Hematopoietic multipotent progenitor cell (in vitro differentiated cells): Measurements from ENCODE around the gene GPSM1. TPM values are rescaled to one million over a fixed set of nuclear protein-coding genes. Genes with fewer than 3 reads are reported as not detected.

Experiments used
- DNase-seq, 3 donors: peaks; one replicate each; pipeline ENCODE4 v3.0.0-alpha.2; 2011 to 2015; ENCODE audit warnings: low read depth in 2 of 3, low spot score in 2 of 3
- total RNA-seq: library from RNA; depleted of rRNA; stranded (reverse); fragments of >200 nt; gene quantifications from one replicate; pipeline ENCODE4 v1.2.3, GENCODE V29; 2012

Gene GPSM1
- total RNA-seq, 1 donor, result 85.6 TPM

GRCh38 chr9:136391737-136392537 is 64.6 kb downstream of the GPSM1 start:
- no peak for DNase-seq

- no peak for DNase-seq
These were observed 65.5 kb downstream of the GPSM1 start for GRCh38 chr9:136392538-136393449.

- no peak for DNase-seq
These were observed 66.2 kb downstream of the GPSM1 start for GRCh38 chr9:136393531-136393930.

- DNase-seq, result no peak
These were observed 67.1 kb downstream of the GPSM1 start for GRCh38 chr9:136394312-136395019.

- DNase-seq, result no peak
These were observed 67.6 kb downstream of the GPSM1 start for GRCh38 chr9:136395020-136395340.

GRCh38 chr9:136395345-136396218 is 68.2 kb downstream of the GPSM1 start:
- no peak for DNase-seq

- DNase-seq, result no peak
These were observed 68.8 kb downstream of the GPSM1 start for GRCh38 chr9:136396219-136396515.

- no peak for DNase-seq
These were observed 70.3 kb downstream of the GPSM1 start for GRCh38 chr9:136397643-136398042.

- no peak for DNase-seq
These were observed 70.9 kb downstream of the GPSM1 start for GRCh38 chr9:136398286-136398685.

GRCh38 chr9:136399176-136400037 is 72.1 kb downstream of the GPSM1 start:
- peak; percentile 18 to 46 (median 39) for DNase-seq

GRCh38 chr9:136400038-136400834 is 72.9 kb downstream of the GPSM1 start, which contains the start of gene SNAPC4:
TSS of gene SNAPC4 (minus strand) at chr9:136400170. CDS start at chr9:136398428, 1,742 bp downstream.
- peak; percentile 78 to 89 (median 84) for DNase-seq

- no peak for DNase-seq
These were observed 74.0 kb downstream of the GPSM1 start for GRCh38 chr9:136401173-136401922.

GRCh38 chr9:136402067-136402466 is 74.7 kb downstream of the GPSM1 start:
- DNase-seq, result no peak

- peak in 1 of 3 donors; percentile 53 for DNase-seq
These were observed 76.2 kb downstream of the GPSM1 start for GRCh38 chr9:136403538-136403914.

GRCh38 chr9:136403915-136404800 is 76.8 kb downstream of the GPSM1 start:
- no peak for DNase-seq

GRCh38 chr9:136404801-136405136 is 77.4 kb downstream of the GPSM1 start:
- DNase-seq, result no peak

GRCh38 chr9:136405481-136405880 is 78.1 kb downstream of the GPSM1 start:
- no peak for DNase-seq
